Neural cell (in vitro differentiated cells): Measurements from ENCODE around the gene COL20A1. TPM values are rescaled to one million over a fixed set of nuclear protein-coding genes. Genes with fewer than 3 reads are reported as not detected.

Experiments
- H2AFZ ChIP-seq: fragments of 200-600, 300-800 bp; sonication (generic), shearing (Covaris generic); 2 replicates; pipeline ENCODE4 v1.6.0; 2014; ENCODE audit warnings: low read depth, mild to moderate bottlenecking, antibody characterized with exemption, low read length, moderate library complexity
- H3F3A ChIP-seq: fragments of 200-600 bp; shearing (Covaris generic); 2 replicates; pipeline ENCODE4 v1.6.1; 2016; ENCODE audit warnings: mild to moderate bottlenecking, moderate library complexity, mixed read lengths, antibody characterized with exemption, low read length; ENCODE audit not compliant: insufficient read depth, poor library complexity, severe bottlenecking
- H3K27ac ChIP-seq: fragments of 200-600, 300-800 bp; sonication (generic), shearing (Covaris generic); 2 replicates; pipeline ENCODE4 v1.5.1; 2014; ENCODE audit warnings: mild to moderate bottlenecking, low read length, moderate library complexity
- H3K27me3 ChIP-seq: fragments of 300-800, 200-600 bp; sonication (generic), shearing (Covaris generic); 2 replicates; pipeline ENCODE4 v1.6.0; 2014; ENCODE audit warnings: mild to moderate bottlenecking, low read depth, low read length, moderate library complexity; ENCODE audit not compliant: insufficient read depth
- H3K36me3 ChIP-seq: fragments of 300-800, 200-600 bp; sonication (generic), shearing (Covaris generic); 2 replicates; pipeline ENCODE4 v1.5.1; 2014; ENCODE audit warnings: mild to moderate bottlenecking, antibody characterized with exemption, low read length, moderate library complexity; ENCODE audit not compliant: insufficient read depth
- H3K4me2 ChIP-seq: fragments of 300-800, 200-600 bp; sonication (generic), shearing (Covaris generic); 2 replicates; pipeline ENCODE4 v1.6.0; 2014; ENCODE audit warnings: mild to moderate bottlenecking, low read length
- H3K4me3 ChIP-seq: fragments of 300-800, 200-600 bp; sonication (generic), shearing (Covaris generic); 2 replicates; pipeline ENCODE4 v1.5.1; 2014; ENCODE audit warnings: mild to moderate bottlenecking, low read length, moderate library complexity
- H3K79me2 ChIP-seq: fragments of 200-600 bp; shearing (Covaris generic); replicated peaks from 2 replicates; pipeline ENCODE4 v1.6.0; 2014; ENCODE audit warnings: mild to moderate bottlenecking, low read length, moderate library complexity; ENCODE audit not compliant: insufficient read depth
- H3K9ac ChIP-seq: fragments of 300-800, 200-600 bp; sonication (generic), shearing (Covaris generic); 2 replicates; pipeline ENCODE4 v1.6.1; 2016; ENCODE audit warnings: mild to moderate bottlenecking, low read length, mixed read lengths
- H3K9me2 ChIP-seq: fragments of 200-600 bp; shearing (Covaris generic); 2 replicates; pipeline ENCODE4 v1.6.1; 2016; ENCODE audit warnings: mild to moderate bottlenecking, low read length, mixed read lengths; ENCODE audit not compliant: insufficient read depth
- H3K9me3 ChIP-seq: fragments of 200-600, 300-800 bp; sonication (generic), shearing (Covaris generic); 2 replicates; pipeline ENCODE4 v1.6.1; 2016; ENCODE audit warnings: mild to moderate bottlenecking, mixed run types, low read length, moderate library complexity, mixed read lengths
- H4K20me1 ChIP-seq: fragments of 200-600 bp; shearing (Covaris generic); 2 replicates; pipeline ENCODE4 v1.6.1; 2016; ENCODE audit warnings: mild to moderate bottlenecking, mixed run types; ENCODE audit not compliant: insufficient read depth
- EP300 ChIP-seq: fragments of 450-650 bp; conservative IDR thresholded peaks from 2 replicates; pipeline ENCODE4 v1.6.1; 2014; ENCODE audit warnings: antibody characterized with exemption, mild to moderate bottlenecking, moderate library complexity; ENCODE audit not compliant: poor library complexity, severe bottlenecking
- EZH2 ChIP-seq: fragments of 200-600, 300-800 bp; shearing (Covaris generic), sonication (generic); IDR thresholded peaks from 2 replicates; pipeline ENCODE4 v1.6.1; 2014; ENCODE audit warnings: antibody characterized with exemption, low read length, borderline replicate concordance, mild to moderate bottlenecking; ENCODE audit not compliant: insufficient read depth, poor library complexity, severe bottlenecking
- MXI1 ChIP-seq: fragments of 450-650 bp; conservative IDR thresholded peaks from 2 replicates; pipeline ENCODE4 v1.6.1; 2014; ENCODE audit warnings: antibody characterized with exemption, mild to moderate bottlenecking; ENCODE audit not compliant: poor library complexity, severe bottlenecking
- POLR2AphosphoS5 ChIP-seq: IDR thresholded peaks from 2 replicates; pipeline ENCODE4 v1.6.1; 2012
- RAD21 ChIP-seq: fragments of 450-650 bp; conservative IDR thresholded peaks from 2 replicates; pipeline ENCODE4 v1.6.1; 2014; ENCODE audit warnings: antibody characterized with exemption, mild to moderate bottlenecking, moderate library complexity
- REST ChIP-seq: IDR thresholded peaks from 2 replicates; pipeline ENCODE4 v1.6.1; 2012; ENCODE audit warnings: borderline replicate concordance
- SMC3 ChIP-seq: fragments of 450-650 bp; conservative IDR thresholded peaks from 2 replicates; pipeline ENCODE4 v1.6.1; 2014; ENCODE audit warnings: antibody characterized with exemption, mild to moderate bottlenecking, moderate library complexity; ENCODE audit not compliant: poor library complexity
- TAF1 ChIP-seq: IDR thresholded peaks from 2 replicates; pipeline ENCODE4 v1.6.1; 2012; ENCODE audit warnings: low read depth
- polyA plus RNA-seq: library from polyadenylated mRNA; depleted of rRNA; stranded (reverse); fragments of >200 nt; gene quantifications from 2 replicates; pipeline ENCODE4 v1.2.3, GENCODE V29; 2014
- TF ChIP-seq, protein P1 (sequence below): fragments of 450-650 bp; IDR thresholded peaks from 2 replicates; pipeline ENCODE4 v1.5.1; 2014; ENCODE audit warnings: antibody characterized with exemption, mild to moderate bottlenecking, moderate library complexity; ENCODE audit not compliant: poor library complexity, severe bottlenecking

COL20A1 gene
- polyA plus RNA-seq, 1 donor from 2014 or later, result 1.1 TPM

GRCh38 chr20:63290677-63291472 is 2.1 kb upstream of the COL20A1 start:
- Histone ChIP-seq H4K20me1 (no peaks in the 10 kb centered on the region), H3K4me2 (no peak overlapping the region), H3K4me3 (no peak overlapping the region), H3K9me3 (no peaks in the 10 kb centered on the region), H3K9me2 (no peaks in the 10 kb centered on the region), H3F3A (no peaks in the 10 kb centered on the region), H3K27ac (no peak overlapping the region), H3K79me2 (no peaks in the 10 kb centered on the region), H2AFZ (no peak overlapping the region), H3K36me3 (no peaks in the 10 kb centered on the region), H3K27me3 (no peaks in the 10 kb centered on the region), H3K9ac (no peak overlapping the region)
- TF ChIP-seq SMC3, result peak; percentile 31
- no peak for TF ChIP-seq MXI1
- TF ChIP-seq, protein P1, sequence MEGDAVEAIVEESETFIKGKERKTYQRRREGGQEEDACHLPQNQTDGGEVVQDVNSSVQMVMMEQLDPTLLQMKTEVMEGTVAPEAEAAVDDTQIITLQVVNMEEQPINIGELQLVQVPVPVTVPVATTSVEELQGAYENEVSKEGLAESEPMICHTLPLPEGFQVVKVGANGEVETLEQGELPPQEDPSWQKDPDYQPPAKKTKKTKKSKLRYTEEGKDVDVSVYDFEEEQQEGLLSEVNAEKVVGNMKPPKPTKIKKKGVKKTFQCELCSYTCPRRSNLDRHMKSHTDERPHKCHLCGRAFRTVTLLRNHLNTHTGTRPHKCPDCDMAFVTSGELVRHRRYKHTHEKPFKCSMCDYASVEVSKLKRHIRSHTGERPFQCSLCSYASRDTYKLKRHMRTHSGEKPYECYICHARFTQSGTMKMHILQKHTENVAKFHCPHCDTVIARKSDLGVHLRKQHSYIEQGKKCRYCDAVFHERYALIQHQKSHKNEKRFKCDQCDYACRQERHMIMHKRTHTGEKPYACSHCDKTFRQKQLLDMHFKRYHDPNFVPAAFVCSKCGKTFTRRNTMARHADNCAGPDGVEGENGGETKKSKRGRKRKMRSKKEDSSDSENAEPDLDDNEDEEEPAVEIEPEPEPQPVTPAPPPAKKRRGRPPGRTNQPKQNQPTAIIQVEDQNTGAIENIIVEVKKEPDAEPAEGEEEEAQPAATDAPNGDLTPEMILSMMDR, result peak; percentile 46
- TF ChIP-seq EZH2, result no peak
- TF ChIP-seq TAF1, result no peak
- no peak for TF ChIP-seq POLR2AphosphoS5
- TF ChIP-seq EP300, result no peak
- no peak for TF ChIP-seq RAD21

GRCh38 chr20:63291811-63292210 is 1.2 kb upstream of the COL20A1 start:
- no peaks in the 10 kb centered on the region for H3K9me3 ChIP-seq
- no peaks in the 10 kb centered on the region for H3F3A ChIP-seq
- H3K79me2 ChIP-seq, result no peaks in the 10 kb centered on the region
- no peak overlapping the region for H3K4me2 ChIP-seq
- no peaks in the 10 kb centered on the region for H3K36me3 ChIP-seq
- H3K9ac ChIP-seq, result no peak overlapping the region
- H3K9me2 ChIP-seq, result no peaks in the 10 kb centered on the region
- TF ChIP-seq, protein P1, result no peak
- TF ChIP-seq REST, result no peak
- TF ChIP-seq EZH2, result no peak
- TF ChIP-seq TAF1, result no peak
- TF ChIP-seq POLR2AphosphoS5, result no peak
- TF ChIP-seq MXI1, result no peak
- TF ChIP-seq SMC3, result no peak
- no peak for TF ChIP-seq EP300
- no peak for TF ChIP-seq RAD21
- H4K20me1 ChIP-seq, result no peaks in the 10 kb centered on the region
- H3K27me3 ChIP-seq, result no peaks in the 10 kb centered on the region
- H3K4me3 ChIP-seq, result no peak overlapping the region
- no peak overlapping the region for H3K27ac ChIP-seq
- no peak overlapping the region for H2AFZ ChIP-seq
